ENCODE measurements around the gene RREB1.
A peak's percentile ranks its signal among the peaks of the same experiment; 100 is the strongest.

- no peak for TF ChIP-seq CTCF (IDR thresholded peaks at IDR 0.05)
- no peak for TF ChIP-seq EP300 (IDR thresholded peaks at IDR 0.05)
- TF ChIP-seq POLR2A (IDR thresholded peaks at IDR 0.05; ENCODE audit: low read depth) = no peak
- peak in 1 of 2 donors; percentile 41 for TF ChIP-seq POLR2AphosphoS5 (IDR thresholded peaks at IDR 0.05)
Measured at GRCh38 chr6:7108196-7108963, 619 bp downstream of the RREB1 start.
